ENCODE measurements around the gene ZDHHC9. TPM values are rescaled to one million over a fixed set of nuclear protein-coding genes. Genes with fewer than 3 reads are reported as not detected.

ZDHHC9 gene
- total RNA-seq, 2 donors from 2014 or later: 27.1 to 40.2 TPM

GRCh38 chrX:129798456-129798855 is 45.2 kb downstream of the ZDHHC9 start:
- Histone ChIP-seq H3K4me3 (ENCODE audit: low read length) (no peak overlapping the region), H3K9ac (ENCODE audit: extremely low read depth, low read length, poor library complexity, severe bottlenecking) (no peak overlapping the region), H3K36me3 (ENCODE audit: control insufficient read depth, insufficient read depth, low read length) (peaks cover 8% of the 10 kb centered on the region), H3K27ac (ENCODE audit: low read depth, low read length) (no peak overlapping the region), H3K4me1 (ENCODE audit: control insufficient read depth, insufficient read depth, low read length) (no peaks in the 10 kb centered on the region), H3K27me3 (ENCODE audit: control insufficient read depth, insufficient read depth, low read length, poor library complexity, severe bottlenecking) (no peaks in the 10 kb centered on the region), H3K9me3 (ENCODE audit: control insufficient read depth, low read length) (no peaks in the 10 kb centered on the region)
- H3K4me3 Mint-ChIP-seq: no peak overlapping the region
- no peaks in the 10 kb centered on the region for H3K4me1 Mint-ChIP-seq
- peaks cover 13% of the 10 kb centered on the region for H3K9me3 Mint-ChIP-seq
- H3K27ac Mint-ChIP-seq: no peak overlapping the region
- no peak for TF ChIP-seq CTCF (conservative IDR thresholded peaks at IDR 0.05)
- peaks cover 17% of the 10 kb centered on the region for H3K36me3 Mint-ChIP-seq (ENCODE audit: low read depth)
- 93 to 100% methylated on average over 2 to 3 of the region's 3 CpGs for WGBS, 2 experiments (ENCODE audit: insufficient coverage in 1 of 2, insufficient read length in 1 of 2)
- H3K27me3 Mint-ChIP-seq (ENCODE audit: insufficient read depth): no peaks in the 10 kb centered on the region
- DNase-seq: no peak

- Histone ChIP-seq H3K9ac (ENCODE audit: extremely low read depth, low read length, poor library complexity, severe bottlenecking) (no peak overlapping the region), H3K9me3 (ENCODE audit: control insufficient read depth, low read length) (no peaks in the 10 kb centered on the region), H3K4me1 (ENCODE audit: control insufficient read depth, insufficient read depth, low read length) (no peaks in the 10 kb centered on the region), H3K27me3 (ENCODE audit: control insufficient read depth, insufficient read depth, low read length, poor library complexity, severe bottlenecking) (no peaks in the 10 kb centered on the region), H3K36me3 (ENCODE audit: control insufficient read depth, insufficient read depth, low read length) (peaks cover 8% of the 10 kb centered on the region), H3K27ac (ENCODE audit: low read depth, low read length) (no peak overlapping the region), H3K4me3 (ENCODE audit: low read length) (no peak overlapping the region)
- Mint-ChIP-seq H3K36me3 (ENCODE audit: low read depth) (peaks cover 17% of the 10 kb centered on the region), H3K27ac (no peak overlapping the region), H3K4me1 (no peaks in the 10 kb centered on the region), H3K4me3 (no peak overlapping the region), H3K27me3 (ENCODE audit: insufficient read depth) (no peaks in the 10 kb centered on the region), H3K9me3 (peaks cover 13% of the 10 kb centered on the region)
- TF ChIP-seq CTCF (conservative IDR thresholded peaks at IDR 0.05): no peak
- no peak for DNase-seq
- WGBS, 2 experiments (ENCODE audit: insufficient coverage in 1 of 2, insufficient read length in 1 of 2): 89 to 100% methylated on average over 1 to 4 of the region's 4 CpGs
Measured at GRCh38 chrX:129797251-129797906, 46.3 kb downstream of the ZDHHC9 start.

GRCh38 chrX:129795584-129795983 is 48.1 kb downstream of the ZDHHC9 start:
- H3K4me3 ChIP-seq (ENCODE audit: low read length): no peak overlapping the region
- Mint-ChIP-seq H3K9me3 (peaks cover 13% of the 10 kb centered on the region), H3K27ac (no peak overlapping the region), H3K4me1 (no peaks in the 10 kb centered on the region), H3K36me3 (ENCODE audit: low read depth) (peaks cover 14% of the 10 kb centered on the region), H3K27me3 (ENCODE audit: insufficient read depth) (no peaks in the 10 kb centered on the region), H3K4me3 (no peak overlapping the region)
- 100% methylated on average over 1 of the region's 1 CpG; no CpG with 5 or more reads in 1 of the 2 experiments for WGBS, 2 experiments (ENCODE audit: insufficient coverage in 1 of 2, insufficient read length in 1 of 2)
- H3K4me1 ChIP-seq (ENCODE audit: control insufficient read depth, insufficient read depth, low read length): no peaks in the 10 kb centered on the region
- peaks cover 8% of the 10 kb centered on the region for H3K36me3 ChIP-seq (ENCODE audit: control insufficient read depth, insufficient read depth, low read length)
- no peak for TF ChIP-seq CTCF (conservative IDR thresholded peaks at IDR 0.05)
- H3K9me3 ChIP-seq (ENCODE audit: control insufficient read depth, low read length): no peaks in the 10 kb centered on the region
- no peaks in the 10 kb centered on the region for H3K27me3 ChIP-seq (ENCODE audit: control insufficient read depth, insufficient read depth, low read length, poor library complexity, severe bottlenecking)
- no peak overlapping the region for H3K9ac ChIP-seq (ENCODE audit: extremely low read depth, low read length, poor library complexity, severe bottlenecking)
- no peak for DNase-seq
- no peak overlapping the region for H3K27ac ChIP-seq (ENCODE audit: low read depth, low read length)
